Hepatocyte (in vitro differentiated cells): ENCODE results near the gene ELF5. TPM values are rescaled to one million over a fixed set of nuclear protein-coding genes. Genes with fewer than 3 reads are reported as not detected.
A peak's percentile ranks its signal among the peaks of the same experiment; 100 is the strongest.

Experiments
- DNase-seq: peaks from one replicate; pipeline ENCODE4 v3.0.0-alpha.2; 2016; ENCODE audit warnings: low spot score
- H2AFZ ChIP-seq: fragments of 200-600 bp; sonication (generic); 2 replicates; pipeline ENCODE4 v1.6.0; 2016; ENCODE audit warnings: antibody characterized with exemption, mild to moderate bottlenecking
- H3K27ac ChIP-seq: fragments of 200-600 bp; sonication (generic); 2 replicates; pipeline ENCODE4 v1.5.1; 2016; ENCODE audit warnings: mild to moderate bottlenecking
- H3K27me3 ChIP-seq: fragments of 200-600 bp; sonication (generic); 2 replicates; pipeline ENCODE4 v1.6.1; 2016
- H3K36me3 ChIP-seq: fragments of 200-600 bp; sonication (generic); replicated peaks from 2 replicates; pipeline ENCODE4 v1.5.1; 2016; ENCODE audit warnings: low read depth; ENCODE audit not compliant: insufficient read depth
- H3K4me1 ChIP-seq: fragments of 200-600 bp; sonication (generic); 2 replicates; pipeline ENCODE4 v1.5.1; 2016; ENCODE audit warnings: mild to moderate bottlenecking, moderate library complexity; ENCODE audit not compliant: insufficient read depth
- H3K4me2 ChIP-seq: fragments of 200-600 bp; sonication (generic); 2 replicates; pipeline ENCODE4 v1.6.0; 2016
- H3K4me3 ChIP-seq: fragments of 200-600 bp; sonication (generic); 2 replicates; pipeline ENCODE4 v1.5.1; 2016; ENCODE audit warnings: mild to moderate bottlenecking
- H3K79me2 ChIP-seq: fragments of 200-600 bp; sonication (generic); 2 replicates; pipeline ENCODE4 v1.6.0; 2017; ENCODE audit warnings: mild to moderate bottlenecking
- H3K9me2 ChIP-seq: fragments of 200-600 bp; sonication (generic); replicated peaks from 2 replicates; pipeline ENCODE4 v1.6.0; 2017; ENCODE audit warnings: mild to moderate bottlenecking; ENCODE audit not compliant: insufficient read depth
- H3K9me3 ChIP-seq: fragments of 200-600 bp; sonication (generic); 2 replicates; pipeline ENCODE4 v1.5.1; 2016; ENCODE audit warnings: low read depth, mild to moderate bottlenecking
- H4K20me1 ChIP-seq: fragments of 200-600 bp; sonication (generic); 2 replicates; pipeline ENCODE4 v1.6.0; 2016; ENCODE audit warnings: mild to moderate bottlenecking; ENCODE audit not compliant: insufficient read depth, poor library complexity, severe bottlenecking
- EZH2 ChIP-seq: fragments of 200-600 bp; sonication (generic); IDR thresholded peaks from 2 replicates; pipeline ENCODE4 v1.6.1; 2016; ENCODE audit warnings: antibody characterized with exemption, mild to moderate bottlenecking, borderline replicate concordance
- EZH2phosphoT487 ChIP-seq: fragments of 200-600 bp; sonication (generic); IDR thresholded peaks from one replicate; pipeline ENCODE4 v1.6.1; 2018; ENCODE audit warnings: antibody characterized with exemption, mild to moderate bottlenecking, low read depth, moderate library complexity; ENCODE audit not compliant: unreplicated experiment, severe bottlenecking
- WGBS: methylation state at CpG from one replicate; pipeline ENCODE4 v1.1.6; 2016; ENCODE audit warnings: low lambda C conversion rate; ENCODE audit errors: missing lambda C conversion rate; 5-methylcytosine and 5-hydroxymethylcytosine counted together
- polyA plus RNA-seq: library from polyadenylated mRNA; unstranded; fragments of >200 nt; fragmentation: Nextera tagmentation; extraction: Ambion mirVana; gene quantifications from 2 replicates; pipeline ENCODE4 v1.2.1, GENCODE V29; 2016
- total RNA-seq: library from RNA; depleted of rRNA; stranded (reverse); fragments of >200 nt; gene quantifications from 2 replicates; pipeline ENCODE4 v1.2.3, GENCODE V29; 2014
- TF ChIP-seq, protein P1 (sequence below): fragments of 200-600 bp; sonication (generic); IDR thresholded peaks from 2 replicates; pipeline ENCODE4 v1.5.1; 2016; ENCODE audit warnings: antibody characterized with exemption, mild to moderate bottlenecking; ENCODE audit not compliant: poor library complexity

The ELF5 gene
- total and polyA plus RNA-seq, 2 experiments from 2014 or later: 0.50 to 0.53 TPM

DNA sequence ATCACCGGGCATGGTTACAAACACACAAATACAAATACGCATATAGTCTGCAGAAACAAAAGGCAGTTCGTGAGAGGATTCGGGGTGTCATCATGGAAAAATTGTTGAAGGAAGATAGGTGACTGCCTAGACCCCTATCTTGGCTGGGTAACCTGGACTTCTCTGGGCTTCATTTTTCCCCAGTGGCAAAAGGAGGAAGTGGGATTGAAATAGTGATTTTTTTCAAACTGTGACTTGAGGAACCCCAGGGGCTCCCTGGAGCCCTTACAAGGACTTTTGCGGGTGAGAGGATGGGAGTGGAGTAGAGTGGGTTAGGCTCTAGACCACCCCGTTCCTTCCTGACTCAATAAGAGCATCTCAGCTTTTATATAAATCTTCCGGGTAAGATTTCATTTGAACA lies 1.0 kb upstream of the ELF5 start:
- H3K79me2 ChIP-seq: no peaks in the 10 kb centered on the region
- no peak overlapping the region for H3K4me3 ChIP-seq
- H3K4me1 ChIP-seq: no peaks in the 10 kb centered on the region
- TF ChIP-seq EZH2phosphoT487 (no peak), EZH2 (no peak)
- TF ChIP-seq, protein P1, sequence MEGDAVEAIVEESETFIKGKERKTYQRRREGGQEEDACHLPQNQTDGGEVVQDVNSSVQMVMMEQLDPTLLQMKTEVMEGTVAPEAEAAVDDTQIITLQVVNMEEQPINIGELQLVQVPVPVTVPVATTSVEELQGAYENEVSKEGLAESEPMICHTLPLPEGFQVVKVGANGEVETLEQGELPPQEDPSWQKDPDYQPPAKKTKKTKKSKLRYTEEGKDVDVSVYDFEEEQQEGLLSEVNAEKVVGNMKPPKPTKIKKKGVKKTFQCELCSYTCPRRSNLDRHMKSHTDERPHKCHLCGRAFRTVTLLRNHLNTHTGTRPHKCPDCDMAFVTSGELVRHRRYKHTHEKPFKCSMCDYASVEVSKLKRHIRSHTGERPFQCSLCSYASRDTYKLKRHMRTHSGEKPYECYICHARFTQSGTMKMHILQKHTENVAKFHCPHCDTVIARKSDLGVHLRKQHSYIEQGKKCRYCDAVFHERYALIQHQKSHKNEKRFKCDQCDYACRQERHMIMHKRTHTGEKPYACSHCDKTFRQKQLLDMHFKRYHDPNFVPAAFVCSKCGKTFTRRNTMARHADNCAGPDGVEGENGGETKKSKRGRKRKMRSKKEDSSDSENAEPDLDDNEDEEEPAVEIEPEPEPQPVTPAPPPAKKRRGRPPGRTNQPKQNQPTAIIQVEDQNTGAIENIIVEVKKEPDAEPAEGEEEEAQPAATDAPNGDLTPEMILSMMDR: no peak
- no peak overlapping the region for H3K27ac ChIP-seq
- H3K36me3 ChIP-seq: no peaks in the 10 kb centered on the region
- H3K9me3 ChIP-seq: no peaks in the 10 kb centered on the region
- no peak for DNase-seq
- peak overlapping the region; percentile 24 for H2AFZ ChIP-seq
- no peaks in the 10 kb centered on the region for H3K27me3 ChIP-seq
- no peaks in the 10 kb centered on the region for H3K9me2 ChIP-seq
- no peaks in the 10 kb centered on the region for H4K20me1 ChIP-seq
- WGBS: 95% methylated on average over 7 of the region's 7 CpGs
- H3K4me2 ChIP-seq: no peak overlapping the region

DNA sequence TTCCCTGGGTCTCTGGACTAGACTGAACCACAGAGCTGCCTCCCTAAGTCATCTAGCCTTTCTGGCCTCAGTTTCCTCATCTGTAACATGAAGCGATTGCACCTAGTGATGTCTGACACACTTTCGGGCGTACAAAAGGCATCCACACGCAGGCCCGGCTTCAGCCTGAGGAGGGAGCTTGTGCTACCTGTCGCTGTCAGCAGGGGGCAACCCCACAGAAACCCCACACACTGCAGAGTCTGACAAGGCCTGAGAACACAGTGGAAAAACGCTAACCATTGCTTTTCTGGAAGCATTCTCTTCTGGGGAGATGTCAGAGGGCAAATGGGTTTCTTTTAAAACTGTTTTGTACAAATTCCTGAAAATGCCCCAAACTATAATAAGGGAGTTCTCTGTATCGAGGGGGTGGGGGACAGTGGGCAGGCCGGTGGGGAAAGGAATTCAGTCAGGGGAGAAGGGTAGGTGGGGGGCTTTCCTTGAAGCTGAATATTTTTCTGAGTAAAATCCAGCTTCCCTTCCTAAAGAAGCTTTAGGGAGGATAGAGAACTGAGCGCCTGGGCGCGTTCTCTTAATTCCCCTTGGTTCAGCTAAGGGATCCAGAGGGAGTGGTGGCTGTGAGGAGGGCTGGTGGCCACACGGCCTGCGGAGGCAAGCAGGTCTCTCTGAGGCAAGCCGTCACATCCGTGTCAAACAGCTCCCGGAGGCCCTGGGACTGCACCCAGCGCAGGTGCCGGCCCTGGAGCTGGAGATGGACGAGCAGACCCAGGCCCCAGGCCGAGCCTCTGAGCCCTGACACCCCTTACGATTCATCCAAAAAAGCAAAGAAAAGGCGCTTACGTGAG lies 533 bp downstream of the ELF5 start:
- Histone ChIP-seq H3K27me3 (no peaks in the 10 kb centered on the region), H3K36me3 (no peaks in the 10 kb centered on the region), H2AFZ (no peak overlapping the region), H3K4me3 (no peak overlapping the region), H3K9me2 (no peaks in the 10 kb centered on the region), H3K4me1 (no peaks in the 10 kb centered on the region), H3K9me3 (no peaks in the 10 kb centered on the region), H3K27ac (peak overlapping the region; percentile 8), H3K79me2 (no peaks in the 10 kb centered on the region), H3K4me2 (peak overlapping the region; percentile 57), H4K20me1 (no peaks in the 10 kb centered on the region)
- TF ChIP-seq, protein P1: peak; percentile 57
- TF ChIP-seq EZH2: no peak
- 76% methylated on average over 23 of the region's 24 CpGs for whole genome bisulfite sequencing
- DNase-seq: peak; percentile 73

GRCh38 chr11:34510673-34511072 lies 2.9 kb downstream of the ELF5 start:
- TF ChIP-seq EZH2 (no peak), EZH2phosphoT487 (no peak)
- TF ChIP-seq, protein P1: no peak
- H3K9me2 ChIP-seq: no peaks in the 10 kb centered on the region
- no peaks in the 10 kb centered on the region for H3K9me3 ChIP-seq
- no peak overlapping the region for H2AFZ ChIP-seq
- WGBS: 100% methylated on average over 2 of the region's 2 CpGs
- no peak overlapping the region for H3K4me2 ChIP-seq
- no peaks in the 10 kb centered on the region for H3K79me2 ChIP-seq
- H4K20me1 ChIP-seq: no peaks in the 10 kb centered on the region
- no peaks in the 10 kb centered on the region for H3K4me1 ChIP-seq
- H3K36me3 ChIP-seq: no peaks in the 10 kb centered on the region
- no peaks in the 10 kb centered on the region for H3K27me3 ChIP-seq
- H3K27ac ChIP-seq: no peak overlapping the region
- DNase-seq: no peak
- no peak overlapping the region for H3K4me3 ChIP-seq
